Keratinocyte (primary cell): ENCODE results near the gene RALY.

Experiments used
- CTCF ChIP-seq, 3 experiments: IDR thresholded peaks in 1 of 3; conservative IDR thresholded peaks in 1 of 3; optimal IDR thresholded peaks in 1 of 3; 2 replicates in 2 of 3; 3 replicates in 1 of 3; pipeline versions ENCODE3 to v1.5.1; 2011; ENCODE audit warnings: low read length in 3 of 3, mild to moderate bottlenecking in 3 of 3, moderate library complexity in 2 of 3, control low read depth in 1 of 3, inconsistent platforms in 1 of 3; ENCODE audit not compliant: insufficient read depth in 2 of 3; ENCODE audit errors: extremely low read depth in 1 of 3
- EZH2 ChIP-seq: IDR thresholded peaks from one replicate; pipeline ENCODE4 v1.6.1; 2012; ENCODE audit warnings: inconsistent platforms, mild to moderate bottlenecking, low read length, moderate library complexity

- TF ChIP-seq CTCF (optimal IDR thresholded peaks at IDR 0.05 in 1 of 3, IDR thresholded peaks at IDR 0.05 in 1 of 3, conservative IDR thresholded peaks at IDR 0.05 in 1 of 3; ENCODE audit: extremely low read depth in 1 of 3, insufficient read depth in 2 of 3, low read length in 3 of 3) (no peak), EZH2 (no peak)
Measured at GRCh38 chr20:34070079-34070439, 76.3 kb downstream of the RALY start.
